LNCAP (cell line): ENCODE data around the gene EFCC1.

ENCODE experiments used
- CTCF ChIP-seq: fragments of 450-650 bp; IDR thresholded peaks from 2 replicates; pipeline ENCODE4 v1.5.1; 2017; ENCODE audit warnings: mild to moderate bottlenecking

The EFCC1 gene

DNA sequence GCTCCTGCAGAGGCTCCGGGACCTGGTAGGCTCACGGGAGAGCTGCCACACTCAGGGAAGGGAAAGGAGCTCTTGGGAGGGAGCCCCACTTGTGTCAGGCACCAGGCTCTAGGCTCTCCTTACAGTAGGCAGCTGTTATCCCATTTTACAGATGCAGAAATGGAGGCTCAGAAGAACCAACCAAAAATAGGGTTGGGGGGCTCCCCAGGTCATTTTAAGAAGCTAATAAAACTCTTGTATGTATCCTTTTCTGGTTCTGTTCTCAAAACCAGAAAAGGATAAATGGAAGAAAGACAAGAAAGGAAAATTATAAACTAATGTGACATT lies 36.0 kb downstream of the EFCC1 start:
- TF ChIP-seq CTCF: no peak

DNA sequence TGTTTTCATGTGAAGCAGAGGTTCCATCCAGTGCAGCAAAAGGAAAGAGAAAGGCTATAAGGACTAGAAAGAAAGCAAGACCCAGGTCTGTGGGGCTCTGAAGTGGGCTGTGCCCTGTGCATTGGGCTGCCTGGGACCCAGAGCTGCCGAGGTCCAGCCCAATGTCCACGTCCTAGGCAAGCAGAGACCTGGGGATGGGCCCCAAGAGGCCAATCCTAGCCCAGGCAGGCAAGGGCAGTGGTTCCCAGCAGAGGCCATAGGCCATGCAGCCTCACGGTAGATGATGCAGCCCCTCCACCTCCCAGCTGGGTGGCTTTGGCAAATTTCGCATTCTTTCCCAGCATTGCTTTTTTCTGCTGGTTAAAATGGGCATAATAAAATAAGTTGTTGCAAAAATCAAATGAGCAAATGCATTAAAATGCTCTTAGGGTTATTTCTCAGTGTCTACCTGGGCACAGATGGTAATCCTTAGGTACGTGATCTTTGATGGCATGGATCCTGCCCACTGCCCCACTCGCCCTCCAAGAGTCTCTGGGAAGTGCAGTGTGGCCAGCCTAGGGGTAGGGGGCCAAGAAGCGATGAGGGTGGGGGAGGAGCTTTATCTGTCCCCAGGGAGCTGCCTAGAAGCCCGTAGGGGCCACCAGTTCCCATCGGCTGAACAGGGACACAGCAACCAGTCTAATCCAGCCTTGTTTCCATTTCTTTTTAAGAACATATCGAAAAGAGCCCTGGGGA lies 37.2 kb downstream of the EFCC1 start:
- no peak for TF ChIP-seq CTCF

GRCh38 chr3:129039271-129040038 lies 38.4 kb downstream of the EFCC1 start:
- no peak for TF ChIP-seq CTCF

- no peak for TF ChIP-seq CTCF
Observed at GRCh38 chr3:129040039-129040336, 38.9 kb downstream of the EFCC1 start.

GRCh38 chr3:129040579-129041300 lies 39.6 kb downstream of the EFCC1 start:
- TF ChIP-seq CTCF: no peak

DNA sequence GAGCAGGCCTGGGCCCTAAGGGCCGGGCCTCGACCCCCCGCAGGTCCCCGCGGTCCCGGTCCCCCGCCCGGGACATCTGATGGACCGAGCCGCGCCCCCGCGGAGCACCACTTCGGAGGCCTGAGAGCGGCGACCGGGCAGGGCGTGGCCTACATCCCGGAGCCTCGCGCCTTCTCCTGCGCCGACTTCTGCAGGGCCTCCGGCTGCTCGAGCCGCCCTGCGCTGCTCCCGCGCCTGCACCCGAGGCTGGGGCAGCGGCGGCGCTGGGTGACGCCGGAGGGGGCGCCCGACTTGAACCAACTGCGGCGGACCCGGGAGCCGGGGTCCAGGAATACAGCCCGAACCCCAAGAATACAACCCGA lies 44.6 kb downstream of the EFCC1 start:
- no peak for TF ChIP-seq CTCF

- TF ChIP-seq CTCF: no peak
Observed at GRCh38 chr3:129046037-129046731, 45.1 kb downstream of the EFCC1 start.
